ENCODE data around the gene AIMP2.
"Not testable (repeated sequence)": the region's sequence is repeated elsewhere in the genome, so short reads cannot be mapped to it uniquely, and the experiment has no call there.

The AIMP2 gene

GRCh38 chr7:6008668-6009611 lies at the start of gene AIMP2, which contains the start of gene PMS2:
Gene AIMP2, plus strand, starts transcription at chr7:6009272. Its CDS starts 92 bp downstream, at chr7:6009364.
Gene PMS2, minus strand, starts transcription at chr7:6009049. Its CDS starts 30 bp downstream, at chr7:6009019.
- DNase-seq (ENCODE audit: low read depth): peak; percentile 93

- DNase-seq (ENCODE audit: low read depth): not testable (repeated sequence)
Measured at GRCh38 chr7:5963205-5963604, 45.9 kb upstream of the AIMP2 start.

DNA sequence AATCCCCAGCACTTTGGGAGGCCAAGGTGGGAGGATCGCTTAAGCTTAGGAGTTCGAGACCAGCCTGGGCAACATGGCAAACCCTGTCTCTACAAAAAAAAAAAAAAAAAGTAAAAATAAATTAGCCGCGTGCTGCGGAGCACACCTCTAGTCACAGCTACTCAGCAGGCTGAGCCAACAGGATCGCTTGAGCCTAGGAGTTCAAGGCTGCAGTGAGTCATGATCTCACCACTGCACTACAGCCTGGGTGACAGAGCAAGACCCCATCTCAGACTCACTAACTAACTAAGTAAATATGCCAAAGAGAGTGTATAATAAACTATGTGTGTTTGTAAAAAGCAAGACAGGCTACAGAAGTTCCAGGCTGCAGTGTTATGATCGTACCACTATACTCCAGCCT lies 45.3 kb upstream of the AIMP2 start:
- DNase-seq (ENCODE audit: low read depth): not testable (repeated sequence)

DNA sequence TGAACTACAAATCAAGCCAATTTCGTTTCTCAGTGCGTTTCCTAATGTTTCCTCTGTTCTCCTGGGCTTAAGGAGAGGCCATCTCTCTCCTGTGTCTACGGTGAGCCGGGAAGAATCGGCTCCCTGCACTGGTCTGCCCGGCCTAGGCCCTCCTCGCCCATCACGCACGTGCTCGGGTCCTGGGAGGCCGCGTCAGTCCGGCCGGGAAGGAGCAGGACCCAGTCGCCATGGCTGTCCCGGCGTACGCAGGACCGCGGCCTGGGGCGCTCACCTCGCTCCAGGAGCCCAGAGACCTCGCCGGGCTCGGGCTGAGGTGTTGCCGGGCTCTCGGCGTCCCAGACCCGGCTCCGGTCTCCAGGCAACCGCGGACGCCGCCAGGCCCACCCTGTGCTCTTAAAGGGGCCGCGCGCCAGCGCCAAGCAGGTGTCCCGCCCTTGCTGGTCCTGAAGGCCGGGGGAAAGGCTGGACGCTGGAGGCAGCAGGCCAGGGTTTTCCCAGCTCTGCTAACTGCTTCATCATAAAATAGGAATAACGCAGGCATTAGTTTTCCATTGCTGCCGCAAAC lies 38.6 kb upstream of the AIMP2 start, which contains the start of gene RSPH10B:
Gene RSPH10B (minus strand): TSS at position 343 of the 565 bp plus-strand sequence. CDS start 3,573 bp downstream, outside the sequence.
- not testable (repeated sequence) for DNase-seq (ENCODE audit: low read depth)

DNA sequence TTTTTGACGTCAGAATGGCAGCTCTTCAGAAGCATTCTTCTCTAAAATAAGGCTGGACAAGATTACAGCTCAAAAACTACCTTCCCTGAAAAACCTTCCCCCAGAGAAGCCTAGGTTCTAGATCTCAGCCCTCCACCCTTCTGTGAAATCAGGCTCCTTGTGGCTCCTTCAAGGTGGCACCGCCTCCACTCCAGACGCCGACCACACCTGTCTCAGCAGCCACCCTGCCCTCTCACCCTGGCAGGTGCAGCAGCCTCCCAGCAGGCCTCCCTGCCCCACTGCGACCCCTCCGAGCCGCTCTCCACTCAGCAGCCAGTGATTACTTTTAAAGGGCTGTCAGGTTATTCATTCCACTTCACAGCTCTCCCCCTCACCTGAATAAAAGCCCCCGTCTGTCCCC lies 35.5 kb upstream of the AIMP2 start:
- DNase-seq (ENCODE audit: low read depth): not testable (repeated sequence)

DNA sequence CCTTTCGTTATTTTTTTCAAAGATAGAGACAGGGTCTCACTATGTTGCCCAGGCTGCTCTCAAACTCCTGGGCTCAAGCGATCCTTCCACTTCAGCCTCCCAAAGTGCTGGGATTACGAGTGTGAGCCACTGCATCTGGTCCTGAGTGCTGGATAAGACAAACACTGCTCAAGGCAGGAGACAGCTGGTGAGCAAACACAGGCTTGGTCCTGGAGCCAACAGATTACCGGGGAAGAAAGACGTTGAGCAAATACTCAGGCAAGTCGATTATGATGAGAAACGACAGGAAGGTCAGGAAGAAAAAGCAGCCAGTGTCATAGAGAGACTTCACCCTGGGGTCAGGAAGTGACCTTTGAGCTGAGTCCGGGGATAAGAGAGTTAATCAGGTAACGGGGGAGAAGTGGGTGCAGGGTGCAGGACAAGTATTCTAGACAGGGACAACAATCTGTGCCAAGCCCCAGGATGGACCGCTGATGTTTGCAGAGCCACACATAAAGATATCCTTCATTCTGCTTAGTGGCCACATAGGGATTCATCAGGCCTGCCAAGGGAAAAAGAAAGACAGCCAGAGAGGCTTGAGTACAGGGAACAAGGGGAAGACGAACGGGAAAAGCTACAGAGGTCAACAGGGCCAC lies 29.3 kb upstream of the AIMP2 start:
- not testable (repeated sequence) for DNase-seq (ENCODE audit: low read depth)

DNA sequence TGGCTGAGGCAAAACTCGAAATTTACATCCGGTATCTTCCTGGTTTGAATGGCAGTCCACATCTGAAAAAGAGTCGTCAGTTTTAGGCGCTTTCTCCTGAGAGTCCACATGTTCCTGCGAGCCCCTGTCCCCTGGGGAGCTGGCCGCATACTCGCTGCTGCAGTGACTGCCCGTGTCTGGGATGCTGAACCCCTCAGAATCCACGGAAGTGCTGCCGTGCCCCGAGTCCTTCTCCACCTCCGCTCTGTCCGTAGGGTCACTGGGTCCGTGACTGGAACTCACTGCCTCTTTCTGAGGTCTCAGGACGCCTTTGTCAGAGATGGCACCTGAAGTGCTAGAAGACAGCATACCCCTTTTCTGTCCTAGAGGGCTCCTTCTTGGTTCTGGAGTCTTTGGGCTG lies 22.0 kb upstream of the AIMP2 start:
- DNase-seq (ENCODE audit: low read depth): not testable (repeated sequence)

GRCh38 chr7:5997210-5997808 lies 11.8 kb upstream of the AIMP2 start:
- DNase-seq (ENCODE audit: low read depth): no peak

DNA sequence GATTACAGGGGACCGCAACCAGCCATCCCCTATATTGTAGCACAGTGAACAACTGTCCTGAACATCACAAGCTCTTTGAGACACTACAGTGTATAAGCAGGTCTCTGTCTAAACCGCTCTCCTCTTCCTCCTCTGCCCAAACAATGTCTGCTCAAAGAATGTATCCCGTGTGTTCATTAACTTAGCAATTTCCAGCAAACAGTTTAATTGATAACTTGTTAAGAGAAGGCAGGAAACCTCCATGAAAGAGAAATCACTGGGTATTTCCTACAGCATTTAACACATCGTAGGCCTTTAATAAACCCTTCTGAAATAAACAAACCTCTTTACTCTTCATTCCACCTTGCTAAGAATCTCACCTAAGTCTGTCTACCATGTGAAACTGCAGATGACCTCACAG lies 1.7 kb upstream of the AIMP2 start:
- DNase-seq (ENCODE audit: low read depth): no peak

GRCh38 chr7:6007835-6008590 lies 1.1 kb upstream of the AIMP2 start:
- DNase-seq (ENCODE audit: low read depth): not testable (repeated sequence)

- not testable (repeated sequence) for DNase-seq (ENCODE audit: low read depth)
Measured at GRCh38 chr7:6010370-6010769, 1.3 kb downstream of the AIMP2 start.

DNA sequence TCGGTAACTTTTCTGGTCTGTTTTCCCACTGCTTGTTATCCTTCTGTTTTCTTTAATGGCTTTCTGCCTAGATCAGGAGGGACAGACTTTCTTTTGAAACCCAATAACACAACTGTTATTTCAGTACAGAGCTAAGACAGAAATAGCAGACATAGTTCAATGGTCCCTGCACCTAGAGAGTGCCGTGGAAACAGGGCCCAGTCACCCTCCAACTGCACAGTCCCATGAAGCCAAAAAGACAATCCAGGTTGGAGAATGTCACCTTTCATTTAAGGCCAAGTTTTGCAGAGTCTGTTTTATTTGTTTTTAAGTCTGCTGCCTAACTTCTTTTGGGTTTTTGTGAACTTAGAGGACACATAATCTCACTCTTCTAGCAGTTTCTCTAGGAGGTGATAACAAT lies 2.5 kb downstream of the AIMP2 start:
- DNase-seq (ENCODE audit: low read depth): no peak

- no peak for DNase-seq (ENCODE audit: low read depth)
Measured at GRCh38 chr7:6012355-6013104, 3.5 kb downstream of the AIMP2 start.

DNA sequence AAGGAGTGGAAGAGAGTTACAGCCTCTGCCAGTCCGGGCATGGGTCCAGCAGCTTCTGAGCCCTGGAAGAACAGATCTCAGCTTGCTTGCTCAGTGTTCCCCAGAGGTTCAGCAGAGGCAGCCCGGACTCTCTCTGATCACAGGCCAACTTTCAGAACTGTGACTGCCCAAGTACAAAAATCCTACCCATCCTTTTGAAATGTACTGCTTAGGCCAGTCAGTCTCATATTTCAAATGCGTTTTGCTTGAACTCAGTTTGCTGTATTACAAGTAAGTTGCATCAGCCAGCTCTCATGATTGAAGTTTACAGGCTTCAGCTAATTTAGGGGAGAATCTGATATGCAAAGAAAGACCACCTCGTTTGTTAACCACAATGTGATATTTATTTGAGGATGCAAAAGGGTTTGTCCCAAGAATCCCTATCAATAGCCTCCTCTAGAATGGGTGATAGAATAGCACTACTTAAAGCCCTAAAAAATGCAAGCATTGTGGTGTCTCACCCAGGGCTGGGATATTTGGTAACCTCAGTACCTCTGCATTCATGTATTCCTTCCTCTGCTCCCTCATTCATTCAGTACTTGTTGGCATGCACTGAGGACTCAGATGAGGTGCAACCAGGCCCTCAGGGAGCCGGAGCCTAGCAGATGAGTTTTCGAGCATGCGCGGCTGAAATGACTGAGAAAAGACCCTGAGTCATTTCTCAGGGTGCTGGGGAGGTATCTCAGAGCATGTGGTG lies 7.0 kb downstream of the AIMP2 start:
- DNase-seq (ENCODE audit: low read depth): no peak

GRCh38 chr7:6016653-6016966 lies 7.5 kb downstream of the AIMP2 start:
- no peak for DNase-seq (ENCODE audit: low read depth)

DNA sequence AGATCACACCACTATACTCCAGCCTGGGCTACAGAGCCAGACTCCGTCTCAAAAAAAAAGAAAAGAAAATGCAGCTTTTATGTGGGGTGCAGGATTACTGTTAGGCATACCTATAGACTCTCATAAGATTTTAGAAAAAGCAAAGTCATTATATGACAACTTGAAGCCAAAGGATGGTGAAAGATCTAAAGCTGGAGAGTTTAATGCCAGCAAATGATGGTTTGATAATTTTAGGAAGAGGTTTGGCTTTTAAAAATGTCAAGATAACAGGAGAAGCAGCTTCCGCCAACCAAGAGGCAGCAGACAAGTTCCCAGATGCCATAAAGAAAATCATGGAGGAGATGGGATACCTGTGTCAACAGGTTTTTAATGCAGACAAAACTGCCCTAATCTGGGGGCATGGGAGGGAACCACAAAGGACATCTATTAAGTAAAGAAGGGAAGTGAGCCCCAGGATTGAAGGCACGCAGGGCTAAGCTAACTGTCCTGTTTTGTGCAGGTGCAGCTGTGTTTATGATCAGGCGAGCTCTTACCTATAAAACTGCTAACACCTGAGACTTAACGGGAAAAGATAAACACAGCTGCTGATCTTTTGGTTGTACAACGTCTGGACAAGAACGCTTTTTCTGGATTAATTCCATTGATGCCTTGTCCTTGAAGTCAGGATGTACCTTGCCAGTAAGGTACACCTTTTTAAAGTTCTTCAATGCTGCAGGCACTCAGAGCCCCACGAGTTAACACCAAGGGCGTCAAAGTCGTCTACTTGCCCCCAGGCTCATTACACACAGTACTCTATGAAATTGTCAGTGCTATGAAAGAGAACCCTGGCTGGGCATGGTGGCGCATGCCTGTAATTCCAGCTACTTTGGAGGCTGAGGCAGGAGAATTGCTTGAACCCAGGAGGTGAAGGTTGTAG lies 11.6 kb downstream of the AIMP2 start:
- DNase-seq (ENCODE audit: low read depth): no peak

DNA sequence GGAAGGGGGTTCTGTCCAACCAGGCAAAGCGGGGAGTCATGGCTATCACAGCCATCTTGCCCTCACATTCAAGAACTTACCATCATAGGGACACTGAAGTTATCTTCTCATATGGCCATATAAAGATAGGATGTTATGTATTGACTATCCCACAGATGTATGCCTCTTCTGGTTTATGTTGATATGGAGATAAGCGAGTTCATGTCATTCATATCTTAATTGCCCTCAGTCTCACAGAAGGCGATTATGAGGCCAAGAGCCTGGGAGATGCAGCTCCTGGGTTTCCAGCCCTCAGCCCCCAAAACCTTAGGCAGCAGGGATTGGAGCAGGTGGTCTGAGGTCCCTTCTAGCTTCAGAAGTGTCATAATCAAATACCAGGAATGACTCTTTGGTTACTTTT lies 13.6 kb downstream of the AIMP2 start:
- no peak for DNase-seq (ENCODE audit: low read depth)

DNA sequence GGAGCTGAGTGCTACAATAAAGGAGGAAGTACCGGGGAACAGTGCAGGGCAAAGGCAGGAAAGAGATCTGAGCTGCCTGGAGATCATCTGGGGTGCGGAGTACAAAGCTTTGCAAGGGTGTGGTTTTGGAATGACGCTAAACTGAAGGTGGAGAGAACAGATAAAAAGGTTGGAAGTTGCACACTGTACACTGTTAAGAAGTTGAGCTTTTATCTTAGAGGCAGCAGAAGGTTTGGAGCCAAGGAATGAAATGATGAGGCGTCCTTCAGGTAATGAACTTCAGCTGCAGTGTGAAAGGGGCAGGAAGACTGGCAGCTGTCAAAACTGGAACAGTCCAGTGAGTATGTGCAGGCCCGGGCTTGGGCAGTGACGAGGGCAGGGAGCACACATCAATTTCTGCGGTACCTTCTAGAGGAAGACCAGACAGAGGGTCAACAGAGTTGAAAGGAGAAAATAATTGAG lies 14.9 kb downstream of the AIMP2 start:
- DNase-seq (ENCODE audit: low read depth): no peak
